IMR-90 (cell line): ENCODE measurements around the gene INTS11. TPM values are rescaled to one million over a fixed set of nuclear protein-coding genes. Genes with fewer than 3 reads are reported as not detected.

Experiments
- ATAC-seq: fragments of 200-7000 bp; cut with Tn5 transposase; 2 replicates; pipeline ENCODE4 v1.9.1; 2020; ENCODE audit warnings: low read depth, mild to moderate bottlenecking, moderate library complexity
- BruUV-seq: library from RNA; stranded (reverse); fragments of 400-500 nt; replicated peaks from 2 replicates; lab custom pipeline; 2021; lab: Mats Ljungman, UMichigan
- CTCF ChIA-PET: fragments of 300-600 bp; formaldehyde crosslinking; extraction: SDS; loops from one replicate; lab custom pipeline; 2021; ENCODE audit warnings: antibody characterized with exemption; lab: Yijun Ruan, JAX
- POLR2A ChIA-PET: fragments of 300-600 bp; sonication (Branson Sonifier 250); formaldehyde crosslinking; loops from one replicate; lab custom pipeline; 2022; ENCODE audit warnings: antibody characterized with exemption; ENCODE audit not compliant: unreplicated experiment; lab: Charles Lee
- DNase-seq: peaks from one replicate; pipeline ENCODE4 v3.0.0; 2013
- H2AFZ ChIP-seq: replicated peaks from 2 replicates; pipeline ENCODE3; 2013; ENCODE audit warnings: low read length, mild to moderate bottlenecking; ENCODE audit not compliant: poor library complexity
- H2AK5ac ChIP-seq: 2 replicates; pipeline ENCODE4 v1.6.1; 2013; ENCODE audit warnings: low read depth, low read length, inconsistent platforms
- H2AK9ac ChIP-seq: replicated peaks from 2 replicates; pipeline ENCODE3; 2013; ENCODE audit warnings: mild to moderate bottlenecking, low read depth, low read length, moderate library complexity; ENCODE audit not compliant: poor library complexity
- H2BK120ac ChIP-seq: 2 replicates; pipeline ENCODE4 v1.6.1; 2013; ENCODE audit warnings: low read depth, low read length, inconsistent platforms
- H2BK15ac ChIP-seq: 3 replicates; pipeline ENCODE4 v1.6.1; 2013; ENCODE audit warnings: low read depth, low read length, inconsistent platforms
- H2BK20ac ChIP-seq: 2 replicates; pipeline ENCODE4 v1.6.1; 2013; ENCODE audit warnings: low read depth, mild to moderate bottlenecking, inconsistent platforms, low read length, moderate library complexity
- H2BK5ac ChIP-seq: 2 replicates; pipeline ENCODE4 v1.6.1; 2013; ENCODE audit warnings: mild to moderate bottlenecking, low read depth, low read length, inconsistent platforms; ENCODE audit not compliant: poor library complexity, severe bottlenecking
- H3K14ac ChIP-seq: replicated peaks from 2 replicates; pipeline ENCODE4 v1.6.1; 2013; ENCODE audit warnings: low read depth, low read length, inconsistent platforms
- H3K18ac ChIP-seq: 2 replicates; pipeline ENCODE4 v1.6.1; 2013; ENCODE audit warnings: low read depth, low read length, control low read depth
- H3K23ac ChIP-seq: 2 replicates; pipeline ENCODE4 v1.6.1; 2013; ENCODE audit warnings: low read depth, low read length, inconsistent platforms
- H3K27ac ChIP-seq: 2 replicates; pipeline ENCODE4 v1.5.1; 2013; ENCODE audit warnings: mild to moderate bottlenecking, control low read depth, low read length; ENCODE audit not compliant: insufficient read depth
- H3K27me3 ChIP-seq: 2 replicates; pipeline ENCODE4 v1.6.1; 2013; ENCODE audit warnings: low read length; ENCODE audit not compliant: control insufficient read depth, insufficient read depth
- H3K36me3 ChIP-seq: 2 replicates; pipeline ENCODE4 v1.6.1; 2013; ENCODE audit warnings: low read length, mixed read lengths; ENCODE audit not compliant: control insufficient read depth, insufficient read depth
- H3K4ac ChIP-seq: 2 replicates; pipeline ENCODE4 v1.6.1; 2013; ENCODE audit warnings: low read depth, low read length, inconsistent platforms
- H3K4me1 ChIP-seq: 2 replicates; pipeline ENCODE4 v1.6.1; 2013; ENCODE audit warnings: low read length, mixed read lengths; ENCODE audit not compliant: control insufficient read depth, insufficient read depth
- H3K4me2 ChIP-seq: 2 replicates; pipeline ENCODE4 v1.6.1; 2013; ENCODE audit warnings: low read depth, mild to moderate bottlenecking, control low read depth, low read length, moderate library complexity
- H3K4me3 ChIP-seq: 2 replicates; pipeline ENCODE4 v1.5.1; 2013; ENCODE audit warnings: low read depth, mild to moderate bottlenecking, control low read depth, low read length, moderate library complexity; ENCODE audit not compliant: insufficient read depth
- H3K56ac ChIP-seq: 2 replicates; pipeline ENCODE4 v1.6.1; 2013; ENCODE audit warnings: low read length, inconsistent platforms; ENCODE audit not compliant: insufficient read depth; ENCODE audit errors: extremely low read depth
- H3K79me1 ChIP-seq, 2 experiments: 2 replicates each; pipeline ENCODE4 v1.6.1; 2013; ENCODE audit warnings: low read length in 2 of 2, inconsistent platforms in 1 of 2, low read depth in 1 of 2
- H3K9ac ChIP-seq: 2 replicates; pipeline ENCODE4 v1.6.1; 2013; ENCODE audit warnings: low read depth, low read length, control low read depth
- H3K9me1 ChIP-seq: 2 replicates; pipeline ENCODE4 v1.6.1; 2013; ENCODE audit warnings: low read length, inconsistent platforms; ENCODE audit not compliant: insufficient read depth
- H3K9me3 ChIP-seq: 2 replicates; pipeline ENCODE4 v1.6.1; 2013; ENCODE audit warnings: low read length; ENCODE audit not compliant: control insufficient read depth, insufficient read depth
- H4K20me1 ChIP-seq: 2 replicates; pipeline ENCODE4 v1.6.1; 2013; ENCODE audit warnings: low read length, inconsistent platforms; ENCODE audit not compliant: insufficient read depth
- H4K5ac ChIP-seq: 2 replicates; pipeline ENCODE4 v1.6.1; 2013; ENCODE audit warnings: mild to moderate bottlenecking, low read depth, low read length, control low read depth
- H4K8ac ChIP-seq, 2 experiments: 2 replicates each; pipeline ENCODE4 v1.6.1; 2013; ENCODE audit warnings: low read depth in 2 of 2, low read length in 2 of 2, control low read depth in 1 of 2, inconsistent platforms in 1 of 2
- H4K91ac ChIP-seq: 2 replicates; pipeline ENCODE4 v1.6.1; 2013; ENCODE audit warnings: low read depth, low read length, inconsistent platforms; ENCODE audit not compliant: insufficient read depth
- CEBPB ChIP-seq: IDR thresholded peaks from 2 replicates; pipeline ENCODE4 v1.6.1; 2012; ENCODE audit warnings: low read depth, low read length, improper control_type of control experiment
- FOS ChIP-seq: fragments of 150-350 bp; IDR thresholded peaks from 2 replicates; pipeline ENCODE4 v1.6.1; 2016; ENCODE audit warnings: low read depth, low read length
- MAZ ChIP-seq: IDR thresholded peaks from 2 replicates; pipeline ENCODE4 v1.6.1; 2012; ENCODE audit warnings: low read depth, mild to moderate bottlenecking, low read length, improper control_type of control experiment, moderate library complexity, borderline replicate concordance
- NFE2L2 ChIP-seq: fragments of 150-350 bp; IDR thresholded peaks from 2 replicates; pipeline ENCODE4 v1.6.1; 2016; ENCODE audit warnings: low read depth, mild to moderate bottlenecking, low read length
- RAD21 ChIP-seq: IDR thresholded peaks from 2 replicates; pipeline ENCODE4 v1.6.1; 2012; ENCODE audit warnings: low read length, improper control_type of control experiment
- RFX5 ChIP-seq: IDR thresholded peaks from 2 replicates; pipeline ENCODE4 v1.8.0; 2012; ENCODE audit warnings: low read depth, mild to moderate bottlenecking, low read length, moderate library complexity
- SMC3 ChIP-seq: fragments of 150-350 bp; IDR thresholded peaks from 2 replicates; pipeline ENCODE4 v1.6.1; 2016; ENCODE audit warnings: low read depth, mild to moderate bottlenecking, antibody characterized with exemption, low read length, moderate library complexity
- WGBS, 2 experiments: methylation state at CpG; one replicate each; pipeline versions ENCODE4 v1.1.5 to v1.1.7; 2013; ENCODE audit warnings: missing lambda C conversion rate in 2 of 2; ENCODE audit not compliant: insufficient read length in 1 of 2; ENCODE audit errors: extremely low coverage in 2 of 2; 5-methylcytosine and 5-hydroxymethylcytosine counted together
- dilution Hi-C: fragments of 300-500 bp; cut with HindIII; formaldehyde crosslinking; loops from one replicate; pipeline ENCODE4 v1.14.3; 2018; ENCODE audit warnings: low sequenced_read_pairs; ENCODE audit not compliant: unreplicated experiment
- in situ Hi-C: fragments of 300-500 bp; cut with MboI; formaldehyde crosslinking; loops from 3 replicates; pipeline ENCODE4 v1.14.3; 2019; ENCODE audit warnings: low sequenced_read_pairs, inconsistent platforms, mixed read lengths
- intact Hi-C: fragments of 100-400 bp; cut with micrococcal nuclease; formaldehyde crosslinking; loops from 2 replicates; pipeline ENCODE4 v1.10.0; 2022
- polyA plus RNA-seq, 3 experiments: library from polyadenylated mRNA; depleted of rRNA; stranded (reverse); fragments of >200 nt; gene quantifications; 2 replicates each; pipeline ENCODE4 v1.2.3, GENCODE V29; 2012; ENCODE audit warnings: low replicate concordance in 1 of 3
- total RNA-seq: library from RNA; depleted of rRNA; stranded (reverse); fragments of >200 nt; gene quantifications from 2 replicates; pipeline ENCODE4 v1.2.3, GENCODE V29; 2012
- TF ChIP-seq, protein P1 (sequence below): fragments of 150-350 bp; IDR thresholded peaks from 2 replicates; pipeline ENCODE4 v1.6.1; 2017; ENCODE audit warnings: mild to moderate bottlenecking, antibody characterized with exemption, low read length, low read depth
- TF ChIP-seq, protein P2 (sequence below): fragments of 150-350 bp; IDR thresholded peaks from 2 replicates; pipeline ENCODE4 v1.6.1; 2016; ENCODE audit warnings: low read depth, mild to moderate bottlenecking, low read length, moderate library complexity, borderline replicate concordance
- TF ChIP-seq, protein P3 (sequence below): conservative IDR thresholded peaks from 2 replicates; pipeline ENCODE4 v1.5.1; 2012; ENCODE audit warnings: mild to moderate bottlenecking, low read depth, low read length, improper control_type of control experiment

The INTS11 gene
- total and polyA plus RNA-seq, 2 of the 4 experiments (the other 2 are of a cell fraction) = 56.1 to 123 TPM

DNA sequence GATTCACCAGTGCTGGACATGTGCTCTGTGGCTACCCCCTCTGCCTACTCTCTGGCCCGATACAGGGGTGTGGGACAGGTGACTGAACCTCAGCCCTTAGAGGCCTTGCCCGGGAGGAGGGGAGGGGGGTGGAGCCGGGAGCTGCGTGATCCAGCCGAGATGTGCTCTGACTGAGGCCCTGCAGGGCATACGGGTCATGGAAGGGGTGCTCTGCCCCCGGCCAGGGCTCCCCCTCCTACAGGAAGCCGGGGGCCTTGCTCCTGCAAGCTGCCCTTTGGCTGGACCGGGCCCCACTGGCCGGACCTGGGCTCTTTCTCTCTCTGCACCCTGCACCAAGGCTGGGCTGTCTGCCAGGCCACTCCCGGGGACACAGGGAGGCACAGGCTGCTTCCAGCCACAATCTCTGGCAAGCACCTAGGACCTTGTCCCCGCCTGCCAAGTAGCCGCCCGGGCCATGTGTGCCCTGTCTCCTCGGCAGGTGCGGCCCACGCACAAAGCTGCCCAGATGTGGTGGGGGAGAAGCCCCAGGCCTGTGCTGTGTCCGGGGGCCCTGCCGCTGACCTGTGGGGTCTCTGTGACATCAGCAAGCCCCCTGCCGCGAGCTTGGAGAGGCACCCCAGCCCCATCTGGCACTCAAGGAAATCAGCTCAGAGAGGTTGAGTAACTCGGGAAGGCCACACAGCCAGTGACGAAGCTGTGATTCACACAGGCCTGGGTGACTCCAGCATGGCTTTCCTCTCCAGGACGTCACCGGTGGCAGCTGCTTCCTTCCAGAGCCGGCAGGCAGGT is 42.7 kb downstream of the INTS11 start:
- BruUV-seq = no TSS peak
- 66% methylated on average over 13 of the region's 26 CpGs; no CpG with 5 or more reads in 1 of the 2 experiments for WGBS, 2 experiments
- H2AFZ ChIP-seq = peak overlapping the region; percentile 35
- H2AK9ac ChIP-seq = peak overlapping the region; percentile 42
- H3K18ac ChIP-seq = no peak overlapping the region
- ATAC-seq (peak; percentile 56), DNase-seq (peak; percentile 81)
- intact Hi-C loops = no loop called here
- H3K4me1 ChIP-seq = peaks cover 6% of the 10 kb centered on the region; the same call in 1 of the 2 replicates
- no peak overlapping the region for H3K27ac ChIP-seq
- H2BK20ac ChIP-seq = no peak overlapping the region
- H4K91ac ChIP-seq = no peak overlapping the region
- no peak overlapping the region for H2BK120ac ChIP-seq
- no peaks in the 10 kb centered on the region for H3K9me3 ChIP-seq
- no peak overlapping the region for H3K4me2 ChIP-seq
- H3K36me3 ChIP-seq = no peaks in the 10 kb centered on the region
- POLR2A ChIA-PET = interaction anchor here (1.0 kb wide), 1 partner anchor 8 kb away, joined by 3 read pairs; the partner anchor contains the start of gene UBE2J2
- no peak overlapping the region for H3K56ac ChIP-seq
- H2BK5ac ChIP-seq = peak overlapping the region; percentile 7
- H4K20me1 ChIP-seq = no peaks in the 10 kb centered on the region
- H3K79me1 ChIP-seq = no peaks in the 10 kb centered on the region
- H4K8ac ChIP-seq = no peak overlapping the region
- no peak overlapping the region for H4K5ac ChIP-seq
- in situ Hi-C loops = no loop called here
- H3K9me1 ChIP-seq = peaks cover 4% of the 10 kb centered on the region; the same call in 1 of the 2 replicates
- no peak for TF ChIP-seq NFE2L2
- TF ChIP-seq MAZ = 0 out of 2 replicates have a peak, but pooled peaks have one; percentile 9
- TF ChIP-seq, protein P1, sequence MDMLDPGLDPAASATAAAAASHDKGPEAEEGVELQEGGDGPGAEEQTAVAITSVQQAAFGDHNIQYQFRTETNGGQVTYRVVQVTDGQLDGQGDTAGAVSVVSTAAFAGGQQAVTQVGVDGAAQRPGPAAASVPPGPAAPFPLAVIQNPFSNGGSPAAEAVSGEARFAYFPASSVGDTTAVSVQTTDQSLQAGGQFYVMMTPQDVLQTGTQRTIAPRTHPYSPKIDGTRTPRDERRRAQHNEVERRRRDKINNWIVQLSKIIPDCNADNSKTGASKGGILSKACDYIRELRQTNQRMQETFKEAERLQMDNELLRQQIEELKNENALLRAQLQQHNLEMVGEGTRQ = no peak; the same call in 1 of the 2 replicates
- TF ChIP-seq, protein P2, sequence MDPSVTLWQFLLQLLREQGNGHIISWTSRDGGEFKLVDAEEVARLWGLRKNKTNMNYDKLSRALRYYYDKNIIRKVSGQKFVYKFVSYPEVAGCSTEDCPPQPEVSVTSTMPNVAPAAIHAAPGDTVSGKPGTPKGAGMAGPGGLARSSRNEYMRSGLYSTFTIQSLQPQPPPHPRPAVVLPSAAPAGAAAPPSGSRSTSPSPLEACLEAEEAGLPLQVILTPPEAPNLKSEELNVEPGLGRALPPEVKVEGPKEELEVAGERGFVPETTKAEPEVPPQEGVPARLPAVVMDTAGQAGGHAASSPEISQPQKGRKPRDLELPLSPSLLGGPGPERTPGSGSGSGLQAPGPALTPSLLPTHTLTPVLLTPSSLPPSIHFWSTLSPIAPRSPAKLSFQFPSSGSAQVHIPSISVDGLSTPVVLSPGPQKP = no peak
- TF ChIP-seq, protein P3, sequence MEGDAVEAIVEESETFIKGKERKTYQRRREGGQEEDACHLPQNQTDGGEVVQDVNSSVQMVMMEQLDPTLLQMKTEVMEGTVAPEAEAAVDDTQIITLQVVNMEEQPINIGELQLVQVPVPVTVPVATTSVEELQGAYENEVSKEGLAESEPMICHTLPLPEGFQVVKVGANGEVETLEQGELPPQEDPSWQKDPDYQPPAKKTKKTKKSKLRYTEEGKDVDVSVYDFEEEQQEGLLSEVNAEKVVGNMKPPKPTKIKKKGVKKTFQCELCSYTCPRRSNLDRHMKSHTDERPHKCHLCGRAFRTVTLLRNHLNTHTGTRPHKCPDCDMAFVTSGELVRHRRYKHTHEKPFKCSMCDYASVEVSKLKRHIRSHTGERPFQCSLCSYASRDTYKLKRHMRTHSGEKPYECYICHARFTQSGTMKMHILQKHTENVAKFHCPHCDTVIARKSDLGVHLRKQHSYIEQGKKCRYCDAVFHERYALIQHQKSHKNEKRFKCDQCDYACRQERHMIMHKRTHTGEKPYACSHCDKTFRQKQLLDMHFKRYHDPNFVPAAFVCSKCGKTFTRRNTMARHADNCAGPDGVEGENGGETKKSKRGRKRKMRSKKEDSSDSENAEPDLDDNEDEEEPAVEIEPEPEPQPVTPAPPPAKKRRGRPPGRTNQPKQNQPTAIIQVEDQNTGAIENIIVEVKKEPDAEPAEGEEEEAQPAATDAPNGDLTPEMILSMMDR = no peak
- TF ChIP-seq RAD21 = no peak
- TF ChIP-seq FOS = peak; percentile 49
- TF ChIP-seq RFX5 = no peak
- peak; percentile 43 for TF ChIP-seq CEBPB
- no peak for TF ChIP-seq SMC3
- H3K4me3 ChIP-seq = no peak overlapping the region
- H3K4ac ChIP-seq = no peak overlapping the region
- peak overlapping the region; percentile 39; the same call in 1 of the 2 replicates for H2AK5ac ChIP-seq
- dilution Hi-C loops = no loop called here
- no peak overlapping the region for H2BK15ac ChIP-seq
- no peak overlapping the region for H3K23ac ChIP-seq
- no peaks in the 10 kb centered on the region for H3K27me3 ChIP-seq
- CTCF ChIA-PET = interaction anchor here (0.9 kb wide), 1 partner anchor 9 kb away, joined by 3 read pairs; no protein-coding TSS in a partner anchor
- no peak overlapping the region for H3K9ac ChIP-seq
- no peak overlapping the region for H3K14ac ChIP-seq
